Embryonic facial prominence (tissue), 1 donor: ENCODE data around the gene EVI5.

Experiments used
- DNase-seq: peaks from one replicate; pipeline ENCODE4 v3.0.0-alpha.2; 2016; ENCODE audit errors: extremely low spot score

EVI5 gene

GRCh38 chr1:92484472-92485380, 300.2 kb downstream of the EVI5 start:
- no peak for DNase-seq

GRCh38 chr1:92483610-92484471, 301.1 kb downstream of the EVI5 start:
- DNase-seq = no peak

- DNase-seq = no peak
Observed at GRCh38 chr1:92482665-92483609, 302.0 kb downstream of the EVI5 start.

GRCh38 chr1:92481971-92482664, 302.8 kb downstream of the EVI5 start:
- DNase-seq = no peak

- DNase-seq = no peak
Observed at GRCh38 chr1:92481599-92481925, 303.3 kb downstream of the EVI5 start.

- no peak for DNase-seq
Observed at GRCh38 chr1:92480813-92481598, 303.9 kb downstream of the EVI5 start.

GRCh38 chr1:92480200-92480812, 304.6 kb downstream of the EVI5 start:
- DNase-seq = no peak

GRCh38 chr1:92479587-92479986, 305.3 kb downstream of the EVI5 start:
- DNase-seq = no peak

GRCh38 chr1:92478393-92478792, 306.5 kb downstream of the EVI5 start:
- no peak for DNase-seq

- DNase-seq = no peak
Observed at GRCh38 chr1:92476071-92476631, 308.8 kb downstream of the EVI5 start.

- no peak for DNase-seq
Observed at GRCh38 chr1:92475029-92475428, 309.9 kb downstream of the EVI5 start.

GRCh38 chr1:92473781-92474495, 311.0 kb downstream of the EVI5 start:
- no peak for DNase-seq

GRCh38 chr1:92470216-92470615, 314.7 kb downstream of the EVI5 start:
- DNase-seq = no peak

GRCh38 chr1:92466683-92467352, 318.1 kb downstream of the EVI5 start:
- no peak for DNase-seq

- DNase-seq = no peak
Observed at GRCh38 chr1:92465256-92465647, 319.7 kb downstream of the EVI5 start.

GRCh38 chr1:92464588-92465255, 320.2 kb downstream of the EVI5 start:
- no peak for DNase-seq

- no peak for DNase-seq
Observed at GRCh38 chr1:92461364-92462097, 323.4 kb downstream of the EVI5 start.
